ENCODE measurements around the gene PPP1R27.

DNA sequence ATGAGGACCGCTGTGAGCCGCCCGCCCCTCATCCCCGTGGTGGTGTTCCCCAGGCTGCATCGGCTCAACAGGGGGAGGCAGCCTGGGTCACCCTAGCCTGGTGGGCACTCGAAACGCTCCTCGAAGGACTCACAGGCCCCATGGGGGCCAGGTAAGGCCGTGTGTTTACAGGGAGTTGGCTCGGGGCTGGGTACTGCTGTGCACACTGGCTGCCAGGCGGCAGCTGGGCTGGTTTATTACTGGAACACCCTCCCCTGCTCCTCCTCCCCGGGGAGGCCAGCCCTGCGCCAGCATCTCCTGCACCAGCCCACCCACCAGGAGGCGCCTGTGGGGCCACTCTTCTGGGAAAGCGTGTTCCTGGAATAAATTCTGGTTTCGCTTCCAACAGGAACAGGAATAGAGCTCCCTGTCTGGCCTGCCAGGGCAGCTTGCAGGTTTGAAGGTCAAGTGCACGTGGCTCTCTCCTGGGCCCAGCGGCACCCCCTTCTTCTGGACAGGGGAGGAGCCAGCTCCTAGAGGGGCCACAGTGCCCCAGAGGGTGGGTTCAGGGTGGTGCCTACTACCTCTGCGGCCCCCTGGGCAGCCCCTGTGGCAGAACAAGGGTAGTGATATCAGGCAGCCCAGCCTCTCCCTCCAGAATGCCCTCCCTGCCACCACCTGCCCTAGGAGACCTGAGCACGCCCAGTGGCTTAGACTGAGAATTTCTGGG is 13.1 kb downstream of the PPP1R27 start:
- no peak for TF ChIP-seq YY1 (IDR thresholded peaks at IDR 0.05; ENCODE audit: insufficient read depth, insufficient read length)
- no peak for TF ChIP-seq SUZ12 (IDR thresholded peaks at IDR 0.05; ENCODE audit: extremely low read depth, insufficient read depth, insufficient read length)

All from NT2/D1 (cell line).